WTC11 (cell line): Measurements from ENCODE around the gene MCM10.

Source experiments
- IRF2 ChIP-seq: sonication (generic); formaldehyde crosslinking; IDR thresholded peaks from 2 replicates; pipeline ENCODE4 v1.8.0; 2022; ENCODE audit warnings: low read depth, missing genetic modification reagents, borderline replicate concordance
- NR2C2 ChIP-seq: sonication (generic); formaldehyde crosslinking; IDR thresholded peaks from 2 replicates; pipeline ENCODE4 v1.8.0; 2022; ENCODE audit warnings: mild to moderate bottlenecking, missing genetic modification reagents
- ZBTB21 ChIP-seq: sonication (generic); formaldehyde crosslinking; IDR thresholded peaks from 2 replicates; pipeline ENCODE4 v1.8.1; 2023; ENCODE audit warnings: mild to moderate bottlenecking, missing genetic modification reagents, borderline replicate concordance
- ZNF138 ChIP-seq: sonication (generic); formaldehyde crosslinking; conservative IDR thresholded peaks from 2 replicates; pipeline ENCODE4 v1.8.1; 2022; ENCODE audit warnings: mild to moderate bottlenecking, moderate library complexity, missing genetic modification reagents
- ZNF263 ChIP-seq: sonication (generic); formaldehyde crosslinking; IDR thresholded peaks from 2 replicates; pipeline ENCODE4 v1.8.1; 2022; ENCODE audit warnings: low read depth, mild to moderate bottlenecking, moderate library complexity, missing genetic modification reagents
- ZNF423 ChIP-seq: fragments of 250-450 bp; sonication (Bioruptor Pico); IDR thresholded peaks from 2 replicates; pipeline ENCODE4 v2.1.2; 2022; ENCODE audit warnings: mild to moderate bottlenecking, moderate library complexity
- TF ChIP-seq, protein P1 (sequence below): sonication (generic); formaldehyde crosslinking; conservative IDR thresholded peaks from 2 replicates; pipeline ENCODE4 v1.8.1; 2022; ENCODE audit warnings: mild to moderate bottlenecking, missing genetic modification reagents
- TF ChIP-seq, protein P2 (sequence below): sonication (generic); formaldehyde crosslinking; IDR thresholded peaks from 2 replicates; pipeline ENCODE4 v1.8.1; 2022; ENCODE audit warnings: mild to moderate bottlenecking, missing genetic modification reagents, moderate library complexity, borderline replicate concordance
- TF ChIP-seq, protein P3 (sequence below): sonication (generic); formaldehyde crosslinking; conservative IDR thresholded peaks from 2 replicates; pipeline ENCODE4 v1.8.1; 2023; ENCODE audit warnings: mild to moderate bottlenecking, low read depth, missing genetic modification reagents, moderate library complexity
- TF ChIP-seq, protein P4 (sequence below): fragments of 200-600 bp; IDR thresholded peaks from 2 replicates; pipeline ENCODE4 v1.8.0; 2022; ENCODE audit warnings: antibody characterized with exemption
- TF ChIP-seq, protein P5 (sequence below): sonication (generic); formaldehyde crosslinking; IDR thresholded peaks from 2 replicates; pipeline ENCODE4 v1.8.1; 2023; ENCODE audit warnings: mild to moderate bottlenecking, missing genetic modification reagents

DNA sequence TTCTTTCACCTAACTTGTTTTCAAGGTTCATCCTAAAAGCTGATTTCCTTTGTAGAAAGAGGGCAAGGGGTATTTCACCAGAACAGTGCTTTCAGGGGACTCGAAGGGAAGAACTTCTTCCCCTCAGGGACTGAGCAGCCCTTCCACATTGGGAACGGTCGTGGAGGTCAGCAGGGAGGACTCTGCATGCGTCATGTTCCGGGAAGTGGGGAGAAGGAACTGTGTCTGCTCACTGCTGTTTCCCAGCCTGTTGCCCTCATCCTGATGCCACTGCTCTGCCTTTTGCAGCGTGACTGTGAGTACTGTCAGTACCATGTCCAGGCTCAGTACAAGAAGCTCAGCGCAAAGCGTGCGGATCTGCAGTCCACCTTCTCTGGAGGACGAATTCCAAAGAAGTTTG is 27.2 kb downstream of the MCM10 start:
- TF ChIP-seq, protein P1, sequence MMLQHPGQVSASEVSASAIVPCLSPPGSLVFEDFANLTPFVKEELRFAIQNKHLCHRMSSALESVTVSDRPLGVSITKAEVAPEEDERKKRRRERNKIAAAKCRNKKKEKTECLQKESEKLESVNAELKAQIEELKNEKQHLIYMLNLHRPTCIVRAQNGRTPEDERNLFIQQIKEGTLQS (CRISPR knock-in tag): no peak
- TF ChIP-seq, protein P2, sequence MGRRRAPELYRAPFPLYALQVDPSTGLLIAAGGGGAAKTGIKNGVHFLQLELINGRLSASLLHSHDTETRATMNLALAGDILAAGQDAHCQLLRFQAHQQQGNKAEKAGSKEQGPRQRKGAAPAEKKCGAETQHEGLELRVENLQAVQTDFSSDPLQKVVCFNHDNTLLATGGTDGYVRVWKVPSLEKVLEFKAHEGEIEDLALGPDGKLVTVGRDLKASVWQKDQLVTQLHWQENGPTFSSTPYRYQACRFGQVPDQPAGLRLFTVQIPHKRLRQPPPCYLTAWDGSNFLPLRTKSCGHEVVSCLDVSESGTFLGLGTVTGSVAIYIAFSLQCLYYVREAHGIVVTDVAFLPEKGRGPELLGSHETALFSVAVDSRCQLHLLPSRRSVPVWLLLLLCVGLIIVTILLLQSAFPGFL: no peak
- TF ChIP-seq, protein P3, sequence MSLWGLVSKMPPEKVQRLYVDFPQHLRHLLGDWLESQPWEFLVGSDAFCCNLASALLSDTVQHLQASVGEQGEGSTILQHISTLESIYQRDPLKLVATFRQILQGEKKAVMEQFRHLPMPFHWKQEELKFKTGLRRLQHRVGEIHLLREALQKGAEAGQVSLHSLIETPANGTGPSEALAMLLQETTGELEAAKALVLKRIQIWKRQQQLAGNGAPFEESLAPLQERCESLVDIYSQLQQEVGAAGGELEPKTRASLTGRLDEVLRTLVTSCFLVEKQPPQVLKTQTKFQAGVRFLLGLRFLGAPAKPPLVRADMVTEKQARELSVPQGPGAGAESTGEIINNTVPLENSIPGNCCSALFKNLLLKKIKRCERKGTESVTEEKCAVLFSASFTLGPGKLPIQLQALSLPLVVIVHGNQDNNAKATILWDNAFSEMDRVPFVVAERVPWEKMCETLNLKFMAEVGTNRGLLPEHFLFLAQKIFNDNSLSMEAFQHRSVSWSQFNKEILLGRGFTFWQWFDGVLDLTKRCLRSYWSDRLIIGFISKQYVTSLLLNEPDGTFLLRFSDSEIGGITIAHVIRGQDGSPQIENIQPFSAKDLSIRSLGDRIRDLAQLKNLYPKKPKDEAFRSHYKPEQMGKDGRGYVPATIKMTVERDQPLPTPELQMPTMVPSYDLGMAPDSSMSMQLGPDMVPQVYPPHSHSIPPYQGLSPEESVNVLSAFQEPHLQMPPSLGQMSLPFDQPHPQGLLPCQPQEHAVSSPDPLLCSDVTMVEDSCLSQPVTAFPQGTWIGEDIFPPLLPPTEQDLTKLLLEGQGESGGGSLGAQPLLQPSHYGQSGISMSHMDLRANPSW (CRISPR knock-in tag): no peak
- TF ChIP-seq NR2C2 (CRISPR knock-in tag) (no peak), ZNF423 (CRISPR knock-in tag) (no peak), IRF2 (no peak), ZBTB21 (CRISPR knock-in tag) (no peak), ZNF263 (CRISPR knock-in tag) (no peak), ZNF138 (CRISPR knock-in tag) (no peak)
- TF ChIP-seq, protein P4, sequence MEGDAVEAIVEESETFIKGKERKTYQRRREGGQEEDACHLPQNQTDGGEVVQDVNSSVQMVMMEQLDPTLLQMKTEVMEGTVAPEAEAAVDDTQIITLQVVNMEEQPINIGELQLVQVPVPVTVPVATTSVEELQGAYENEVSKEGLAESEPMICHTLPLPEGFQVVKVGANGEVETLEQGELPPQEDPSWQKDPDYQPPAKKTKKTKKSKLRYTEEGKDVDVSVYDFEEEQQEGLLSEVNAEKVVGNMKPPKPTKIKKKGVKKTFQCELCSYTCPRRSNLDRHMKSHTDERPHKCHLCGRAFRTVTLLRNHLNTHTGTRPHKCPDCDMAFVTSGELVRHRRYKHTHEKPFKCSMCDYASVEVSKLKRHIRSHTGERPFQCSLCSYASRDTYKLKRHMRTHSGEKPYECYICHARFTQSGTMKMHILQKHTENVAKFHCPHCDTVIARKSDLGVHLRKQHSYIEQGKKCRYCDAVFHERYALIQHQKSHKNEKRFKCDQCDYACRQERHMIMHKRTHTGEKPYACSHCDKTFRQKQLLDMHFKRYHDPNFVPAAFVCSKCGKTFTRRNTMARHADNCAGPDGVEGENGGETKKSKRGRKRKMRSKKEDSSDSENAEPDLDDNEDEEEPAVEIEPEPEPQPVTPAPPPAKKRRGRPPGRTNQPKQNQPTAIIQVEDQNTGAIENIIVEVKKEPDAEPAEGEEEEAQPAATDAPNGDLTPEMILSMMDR: no peak
- TF ChIP-seq, protein P5, sequence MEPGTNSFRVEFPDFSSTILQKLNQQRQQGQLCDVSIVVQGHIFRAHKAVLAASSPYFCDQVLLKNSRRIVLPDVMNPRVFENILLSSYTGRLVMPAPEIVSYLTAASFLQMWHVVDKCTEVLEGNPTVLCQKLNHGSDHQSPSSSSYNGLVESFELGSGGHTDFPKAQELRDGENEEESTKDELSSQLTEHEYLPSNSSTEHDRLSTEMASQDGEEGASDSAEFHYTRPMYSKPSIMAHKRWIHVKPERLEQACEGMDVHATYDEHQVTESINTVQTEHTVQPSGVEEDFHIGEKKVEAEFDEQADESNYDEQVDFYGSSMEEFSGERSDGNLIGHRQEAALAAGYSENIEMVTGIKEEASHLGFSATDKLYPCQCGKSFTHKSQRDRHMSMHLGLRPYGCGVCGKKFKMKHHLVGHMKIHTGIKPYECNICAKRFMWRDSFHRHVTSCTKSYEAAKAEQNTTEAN (CRISPR knock-in tag): no peak
